ENCODE measurements around the gene PROK1. TPM values are rescaled to one million over a fixed set of nuclear protein-coding genes. Genes with fewer than 3 reads are reported as not detected.
"Not testable (repeated sequence)": the region's sequence is repeated elsewhere in the genome, so short reads cannot be mapped to it uniquely, and the experiment has no call there.

The PROK1 gene
- total and polyA plus RNA-seq, 2 experiments from 2014 or later: not detected

DNA sequence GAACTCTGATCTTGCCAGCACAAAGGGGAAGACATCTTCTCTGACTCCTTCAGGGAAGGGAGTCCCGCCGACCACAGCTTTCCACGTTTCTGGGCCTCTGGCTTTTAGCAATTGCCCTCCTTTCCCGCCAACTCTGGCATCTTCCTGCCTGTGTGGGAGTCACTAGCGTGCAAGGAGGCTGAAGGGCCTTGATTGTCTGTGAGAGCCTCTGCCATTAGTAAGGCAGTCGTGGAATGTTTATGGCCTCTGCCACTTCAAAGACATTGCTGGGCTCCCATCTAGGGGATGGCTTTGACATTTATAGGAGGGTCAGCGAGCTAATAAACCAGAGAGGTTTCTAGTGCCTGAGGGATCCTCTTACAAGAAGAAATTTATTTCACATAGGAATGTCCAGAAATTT, 14.3 kb upstream of the PROK1 start (continued):
- TF ChIP-seq, protein P1, sequence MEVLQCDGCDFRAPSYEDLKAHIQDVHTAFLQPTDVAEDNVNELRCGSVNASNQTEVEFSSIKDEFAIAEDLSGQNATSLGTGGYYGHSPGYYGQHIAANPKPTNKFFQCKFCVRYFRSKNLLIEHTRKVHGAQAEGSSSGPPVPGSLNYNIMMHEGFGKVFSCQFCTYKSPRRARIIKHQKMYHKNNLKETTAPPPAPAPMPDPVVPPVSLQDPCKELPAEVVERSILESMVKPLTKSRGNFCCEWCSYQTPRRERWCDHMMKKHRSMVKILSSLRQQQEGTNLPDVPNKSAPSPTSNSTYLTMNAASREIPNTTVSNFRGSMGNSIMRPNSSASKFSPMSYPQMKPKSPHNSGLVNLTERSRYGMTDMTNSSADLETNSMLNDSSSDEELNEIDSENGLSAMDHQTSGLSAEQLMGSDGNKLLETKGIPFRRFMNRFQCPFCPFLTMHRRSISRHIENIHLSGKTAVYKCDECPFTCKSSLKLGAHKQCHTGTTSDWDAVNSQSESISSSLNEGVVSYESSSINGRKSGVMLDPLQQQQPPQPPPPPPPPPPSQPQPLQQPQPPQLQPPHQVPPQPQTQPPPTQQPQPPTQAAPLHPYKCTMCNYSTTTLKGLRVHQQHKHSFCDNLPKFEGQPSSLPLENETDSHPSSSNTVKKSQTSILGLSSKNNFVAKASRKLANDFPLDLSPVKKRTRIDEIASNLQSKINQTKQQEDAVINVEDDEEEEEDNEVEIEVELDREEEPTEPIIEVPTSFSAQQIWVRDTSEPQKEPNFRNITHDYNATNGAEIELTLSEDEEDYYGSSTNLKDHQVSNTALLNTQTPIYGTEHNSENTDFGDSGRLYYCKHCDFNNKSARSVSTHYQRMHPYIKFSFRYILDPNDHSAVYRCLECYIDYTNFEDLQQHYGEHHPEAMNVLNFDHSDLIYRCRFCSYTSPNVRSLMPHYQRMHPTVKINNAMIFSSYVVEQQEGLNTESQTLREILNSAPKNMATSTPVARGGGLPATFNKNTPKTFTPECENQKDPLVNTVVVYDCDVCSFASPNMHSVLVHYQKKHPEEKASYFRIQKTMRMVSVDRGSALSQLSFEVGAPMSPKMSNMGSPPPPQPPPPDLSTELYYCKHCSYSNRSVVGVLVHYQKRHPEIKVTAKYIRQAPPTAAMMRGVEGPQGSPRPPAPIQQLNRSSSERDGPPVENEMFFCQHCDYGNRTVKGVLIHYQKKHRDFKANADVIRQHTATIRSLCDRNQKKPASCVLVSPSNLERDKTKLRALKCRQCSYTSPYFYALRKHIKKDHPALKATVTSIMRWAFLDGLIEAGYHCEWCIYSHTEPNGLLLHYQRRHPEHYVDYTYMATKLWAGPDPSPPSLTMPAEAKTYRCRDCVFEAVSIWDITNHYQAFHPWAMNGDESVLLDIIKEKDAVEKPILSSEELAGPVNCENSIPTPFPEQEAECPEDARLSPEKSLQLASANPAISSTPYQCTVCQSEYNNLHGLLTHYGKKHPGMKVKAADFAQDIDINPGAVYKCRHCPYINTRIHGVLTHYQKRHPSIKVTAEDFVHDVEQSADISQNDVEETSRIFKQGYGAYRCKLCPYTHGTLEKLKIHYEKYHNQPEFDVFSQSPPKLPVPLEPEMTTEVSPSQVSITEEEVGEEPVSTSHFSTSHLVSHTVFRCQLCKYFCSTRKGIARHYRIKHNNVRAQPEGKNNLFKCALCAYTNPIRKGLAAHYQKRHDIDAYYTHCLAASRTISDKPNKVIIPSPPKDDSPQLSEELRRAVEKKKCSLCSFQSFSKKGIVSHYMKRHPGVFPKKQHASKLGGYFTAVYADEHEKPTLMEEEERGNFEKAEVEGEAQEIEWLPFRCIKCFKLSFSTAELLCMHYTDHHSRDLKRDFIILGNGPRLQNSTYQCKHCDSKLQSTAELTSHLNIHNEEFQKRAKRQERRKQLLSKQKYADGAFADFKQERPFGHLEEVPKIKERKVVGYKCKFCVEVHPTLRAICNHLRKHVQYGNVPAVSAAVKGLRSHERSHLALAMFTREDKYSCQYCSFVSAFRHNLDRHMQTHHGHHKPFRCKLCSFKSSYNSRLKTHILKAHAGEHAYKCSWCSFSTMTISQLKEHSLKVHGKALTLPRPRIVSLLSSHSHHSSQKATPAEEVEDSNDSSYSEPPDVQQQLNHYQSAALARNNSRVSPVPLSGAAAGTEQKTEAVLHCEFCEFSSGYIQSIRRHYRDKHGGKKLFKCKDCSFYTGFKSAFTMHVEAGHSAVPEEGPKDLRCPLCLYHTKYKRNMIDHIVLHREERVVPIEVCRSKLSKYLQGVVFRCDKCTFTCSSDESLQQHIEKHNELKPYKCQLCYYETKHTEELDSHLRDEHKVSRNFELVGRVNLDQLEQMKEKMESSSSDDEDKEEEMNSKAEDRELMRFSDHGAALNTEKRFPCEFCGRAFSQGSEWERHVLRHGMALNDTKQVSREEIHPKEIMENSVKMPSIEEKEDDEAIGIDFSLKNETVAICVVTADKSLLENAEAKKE (CRISPR knock-in tag; IDR thresholded peaks at IDR 0.05): no peak

DNA sequence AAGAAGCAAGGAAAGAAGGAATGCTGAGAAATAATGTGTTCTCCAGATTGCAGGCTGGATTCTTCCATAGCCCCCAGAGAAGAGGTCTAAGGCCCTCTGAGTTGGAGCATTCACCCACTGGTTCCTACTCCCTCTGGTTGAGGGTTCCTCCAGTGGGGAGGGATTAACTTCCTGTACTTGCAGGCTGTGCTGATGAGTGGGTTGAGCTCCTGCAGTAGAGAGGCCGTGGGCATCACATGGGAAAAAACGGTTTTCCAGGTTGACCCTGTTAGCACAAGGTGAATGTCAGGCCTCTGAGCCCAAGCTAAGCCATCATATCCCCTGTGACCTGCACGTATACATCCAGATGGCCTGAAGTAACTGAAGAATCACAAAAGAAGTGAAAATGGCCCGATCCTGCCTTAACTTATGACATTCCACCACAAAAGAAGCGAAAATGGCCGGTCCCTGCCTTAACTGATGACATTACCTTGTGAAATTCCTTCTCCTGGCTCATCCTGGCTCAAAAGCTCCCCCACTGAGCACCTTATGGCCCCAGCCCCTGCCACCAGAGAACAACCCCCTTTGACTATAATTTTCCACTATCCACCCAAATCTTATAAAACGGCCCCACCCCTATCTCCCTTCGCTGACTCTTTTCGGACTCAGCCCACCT, 13.2 kb upstream of the PROK1 start:
- H3K27ac Mint-ChIP-seq; H3K9me2 ChIP-seq (ENCODE audit: insufficient read depth); H3K36me3 ChIP-seq (ENCODE audit: insufficient read depth); H3K27ac ChIP-seq (ENCODE audit: low read depth); H4K20me1 ChIP-seq (replicated peaks; ENCODE audit: insufficient read depth); DNase-seq (ENCODE audit: low spot score); H3F3A ChIP-seq (replicated peaks; ENCODE audit: low read depth); H3K36me3 Mint-ChIP-seq (ENCODE audit: low read depth); H2AFZ ChIP-seq; H3K4me2 ChIP-seq; H3K4me3 ChIP-seq; H3K79me2 ChIP-seq (replicated peaks; ENCODE audit: insufficient read depth); H3K27me3 ChIP-seq (ENCODE audit: insufficient read depth); H3K4me3 Mint-ChIP-seq; H3K9me3 Mint-ChIP-seq; ATAC-seq: not testable (repeated sequence)
- H3K4me1 ChIP-seq (ENCODE audit: insufficient read depth): peaks cover 14% of the 10 kb centered on the region
- H3K27me3 Mint-ChIP-seq (ENCODE audit: insufficient read depth, low read depth, poor library complexity): peaks cover 10% of the 10 kb centered on the region
- peaks cover 16% of the 10 kb centered on the region for H3K4me1 Mint-ChIP-seq

DNA sequence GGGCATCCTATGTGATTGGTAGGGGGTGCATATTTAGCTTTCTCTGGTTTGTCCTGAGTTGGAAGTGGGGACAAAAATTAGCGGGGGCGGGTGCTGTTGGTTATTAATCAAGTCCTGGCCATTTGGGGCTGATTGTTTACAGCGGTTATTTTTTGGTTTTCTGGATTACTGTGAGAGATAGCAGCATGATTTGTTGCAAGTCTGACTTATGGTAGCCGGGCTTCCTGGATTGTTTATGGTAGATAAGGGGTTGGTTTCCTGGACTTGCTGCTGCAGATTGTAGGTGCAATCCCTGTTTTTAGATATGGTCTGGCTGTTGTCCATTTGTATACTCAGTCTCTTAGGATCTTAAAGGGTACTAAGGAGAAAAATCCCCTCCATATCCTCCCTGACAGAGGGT, 12.1 kb upstream of the PROK1 start:
- Mint-ChIP-seq H3K4me1 (peaks cover 8% of the 10 kb centered on the region), H3K27ac (no peak overlapping the region), H3K36me3 (ENCODE audit: low read depth) (no peaks in the 10 kb centered on the region), H3K9me3 (no peaks in the 10 kb centered on the region; the same call in 2 of the 3 replicates), H3K27me3 (ENCODE audit: insufficient read depth, low read depth, poor library complexity) (peaks cover 10% of the 10 kb centered on the region), H3K4me3 (no peak overlapping the region)
- H3K36me3 ChIP-seq (ENCODE audit: insufficient read depth): no peaks in the 10 kb centered on the region
- H3K4me1 ChIP-seq (ENCODE audit: insufficient read depth): peaks cover 5% of the 10 kb centered on the region
- TF ChIP-seq ZNF331 (CRISPR knock-in tag; IDR thresholded peaks at IDR 0.05; ENCODE audit: low read depth) (no peak), JUNB (IDR thresholded peaks at IDR 0.05; ENCODE audit: unreplicated experiment) (no peak)
- TF ChIP-seq, protein P2, sequence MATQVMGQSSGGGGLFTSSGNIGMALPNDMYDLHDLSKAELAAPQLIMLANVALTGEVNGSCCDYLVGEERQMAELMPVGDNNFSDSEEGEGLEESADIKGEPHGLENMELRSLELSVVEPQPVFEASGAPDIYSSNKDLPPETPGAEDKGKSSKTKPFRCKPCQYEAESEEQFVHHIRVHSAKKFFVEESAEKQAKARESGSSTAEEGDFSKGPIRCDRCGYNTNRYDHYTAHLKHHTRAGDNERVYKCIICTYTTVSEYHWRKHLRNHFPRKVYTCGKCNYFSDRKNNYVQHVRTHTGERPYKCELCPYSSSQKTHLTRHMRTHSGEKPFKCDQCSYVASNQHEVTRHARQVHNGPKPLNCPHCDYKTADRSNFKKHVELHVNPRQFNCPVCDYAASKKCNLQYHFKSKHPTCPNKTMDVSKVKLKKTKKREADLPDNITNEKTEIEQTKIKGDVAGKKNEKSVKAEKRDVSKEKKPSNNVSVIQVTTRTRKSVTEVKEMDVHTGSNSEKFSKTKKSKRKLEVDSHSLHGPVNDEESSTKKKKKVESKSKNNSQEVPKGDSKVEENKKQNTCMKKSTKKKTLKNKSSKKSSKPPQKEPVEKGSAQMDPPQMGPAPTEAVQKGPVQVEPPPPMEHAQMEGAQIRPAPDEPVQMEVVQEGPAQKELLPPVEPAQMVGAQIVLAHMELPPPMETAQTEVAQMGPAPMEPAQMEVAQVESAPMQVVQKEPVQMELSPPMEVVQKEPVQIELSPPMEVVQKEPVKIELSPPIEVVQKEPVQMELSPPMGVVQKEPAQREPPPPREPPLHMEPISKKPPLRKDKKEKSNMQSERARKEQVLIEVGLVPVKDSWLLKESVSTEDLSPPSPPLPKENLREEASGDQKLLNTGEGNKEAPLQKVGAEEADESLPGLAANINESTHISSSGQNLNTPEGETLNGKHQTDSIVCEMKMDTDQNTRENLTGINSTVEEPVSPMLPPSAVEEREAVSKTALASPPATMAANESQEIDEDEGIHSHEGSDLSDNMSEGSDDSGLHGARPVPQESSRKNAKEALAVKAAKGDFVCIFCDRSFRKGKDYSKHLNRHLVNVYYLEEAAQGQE (IDR thresholded peaks at IDR 0.05; ENCODE audit: unreplicated experiment): no peak
- TF ChIP-seq, protein P3, sequence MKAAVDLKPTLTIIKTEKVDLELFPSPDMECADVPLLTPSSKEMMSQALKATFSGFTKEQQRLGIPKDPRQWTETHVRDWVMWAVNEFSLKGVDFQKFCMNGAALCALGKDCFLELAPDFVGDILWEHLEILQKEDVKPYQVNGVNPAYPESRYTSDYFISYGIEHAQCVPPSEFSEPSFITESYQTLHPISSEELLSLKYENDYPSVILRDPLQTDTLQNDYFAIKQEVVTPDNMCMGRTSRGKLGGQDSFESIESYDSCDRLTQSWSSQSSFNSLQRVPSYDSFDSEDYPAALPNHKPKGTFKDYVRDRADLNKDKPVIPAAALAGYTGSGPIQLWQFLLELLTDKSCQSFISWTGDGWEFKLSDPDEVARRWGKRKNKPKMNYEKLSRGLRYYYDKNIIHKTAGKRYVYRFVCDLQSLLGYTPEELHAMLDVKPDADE (IDR thresholded peaks at IDR 0.05): no peak
- H3K4me2 ChIP-seq: no peak overlapping the region
- no peaks in the 10 kb centered on the region for H3F3A ChIP-seq (replicated peaks; ENCODE audit: low read depth)
- H2AFZ ChIP-seq: no peak overlapping the region
- no peaks in the 10 kb centered on the region for H3K79me2 ChIP-seq (replicated peaks; ENCODE audit: insufficient read depth)
- H3K9me2 ChIP-seq (ENCODE audit: insufficient read depth): no peaks in the 10 kb centered on the region
- no peak for DNase-seq (ENCODE audit: low spot score)
- no peak overlapping the region for H3K27ac ChIP-seq (ENCODE audit: low read depth)
- no peak overlapping the region for H3K4me3 ChIP-seq
- no peak for ATAC-seq
- H4K20me1 ChIP-seq (replicated peaks; ENCODE audit: insufficient read depth): no peaks in the 10 kb centered on the region
- no peaks in the 10 kb centered on the region for H3K27me3 ChIP-seq (ENCODE audit: insufficient read depth)
